ENCODE measurements around the gene MAN1B1.
"Not testable (repeated sequence)": the region's sequence is repeated elsewhere in the genome, so short reads cannot be mapped to it uniquely, and the experiment has no call there.

The MAN1B1 gene

GRCh38 chr9:137130176-137130755, 43.5 kb downstream of the MAN1B1 start:
- no peak for DNase-seq

- DNase-seq = no peak
Measured at GRCh38 chr9:137134191-137134590, 47.4 kb downstream of the MAN1B1 start.

DNA sequence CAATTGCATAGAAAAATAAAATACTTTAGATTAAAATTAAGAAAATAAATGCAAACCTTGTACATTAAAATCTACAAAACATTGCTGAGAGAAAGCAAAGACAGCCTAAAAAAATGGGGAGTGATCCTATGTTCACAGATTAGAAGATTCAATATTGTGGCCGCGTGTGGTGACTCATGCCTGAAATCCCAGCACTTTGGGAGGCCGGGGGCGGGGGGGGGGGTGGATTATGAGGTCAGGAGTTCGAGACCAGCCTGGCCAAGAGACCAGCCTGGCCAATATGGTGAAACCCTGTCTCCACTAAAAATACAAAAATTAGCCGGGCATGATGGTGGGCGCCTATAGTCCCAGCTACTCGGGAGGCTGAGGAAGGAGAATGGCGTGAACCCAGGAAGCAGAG, 48.4 kb downstream of the MAN1B1 start:
- not testable (repeated sequence) for DNase-seq

DNA sequence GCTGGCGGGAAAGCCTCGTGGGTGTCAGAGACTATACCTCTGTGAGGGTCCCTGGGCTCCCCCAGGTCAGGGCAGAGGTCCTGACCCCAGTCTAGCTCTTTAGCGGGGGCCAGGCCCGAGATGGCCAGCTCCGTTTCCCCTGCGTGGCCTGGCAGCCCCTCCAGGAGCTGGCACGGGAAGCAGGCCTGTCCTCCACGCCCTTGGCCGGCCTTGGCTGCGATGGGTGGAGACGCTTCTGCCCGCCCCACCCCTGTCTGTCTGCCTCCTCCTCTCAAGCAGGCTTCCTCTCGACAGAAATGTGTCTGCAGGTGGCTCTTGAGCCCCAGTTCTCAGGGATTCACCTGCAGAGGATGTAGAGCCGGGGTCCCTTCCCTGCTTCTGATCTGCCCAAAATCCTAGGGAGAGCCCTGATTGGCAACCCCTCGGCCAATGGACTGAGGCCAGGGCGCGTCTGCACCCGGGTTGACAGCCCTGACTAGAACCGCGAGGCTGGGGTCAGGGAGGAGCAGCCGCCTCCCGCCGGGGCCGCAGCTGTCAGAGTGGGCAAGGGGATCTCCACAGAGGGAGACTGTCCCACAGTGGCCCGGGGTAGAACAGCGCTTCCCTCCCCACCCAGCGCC, 49.6 kb downstream of the MAN1B1 start:
- DNase-seq = no peak

- DNase-seq = no peak
Measured at GRCh38 chr9:137136881-137137607, 50.3 kb downstream of the MAN1B1 start.

DNA sequence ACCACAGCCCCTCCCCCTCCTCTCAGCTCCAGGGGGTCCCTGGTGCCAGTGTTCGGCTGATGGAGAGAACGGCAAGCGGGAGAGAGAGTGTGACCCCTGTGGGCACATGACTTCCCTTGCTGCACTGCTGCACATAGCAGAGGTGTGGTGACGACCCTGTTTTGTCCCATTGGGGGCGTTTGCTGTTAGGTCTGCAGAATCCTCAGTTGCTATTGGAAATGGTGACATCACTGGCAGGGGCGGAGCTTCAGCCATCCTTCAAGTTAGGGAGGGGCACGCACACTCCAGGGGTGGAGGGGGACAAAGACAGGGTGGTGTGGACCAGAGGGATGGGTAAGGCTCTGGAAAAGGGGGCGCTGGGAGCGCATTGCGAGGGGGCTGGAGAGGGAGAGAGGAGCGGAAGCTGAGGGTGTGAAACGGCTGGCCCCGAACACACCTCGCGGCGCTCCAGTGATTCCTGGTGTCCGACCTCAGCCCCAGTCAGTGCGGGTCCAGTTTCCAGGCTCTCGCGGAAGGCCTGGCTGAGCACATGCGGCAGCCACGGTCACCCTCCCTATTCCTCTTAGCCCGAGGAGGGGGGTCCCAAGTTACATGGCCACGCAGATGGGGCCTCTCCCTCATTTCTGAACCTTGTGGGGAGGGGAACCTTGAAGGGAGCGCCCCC, 51.4 kb downstream of the MAN1B1 start:
- no peak for DNase-seq

GRCh38 chr9:137138722-137139467, 52.1 kb downstream of the MAN1B1 start, which contains the start of gene GRIN1:
GRIN1 (plus strand) TSS chr9:137139154; CDS start chr9:137139487, 333 bp downstream.
- no peak for DNase-seq

- DNase-seq = no peak
Measured at GRCh38 chr9:137139468-137140150, 52.8 kb downstream of the MAN1B1 start.

GRCh38 chr9:137140151-137141012, 53.6 kb downstream of the MAN1B1 start:
- DNase-seq = no peak

- no peak for DNase-seq
Measured at GRCh38 chr9:137141050-137141810, 54.4 kb downstream of the MAN1B1 start.

GRCh38 chr9:137141976-137142936, 55.5 kb downstream of the MAN1B1 start:
- DNase-seq = no peak

DNA sequence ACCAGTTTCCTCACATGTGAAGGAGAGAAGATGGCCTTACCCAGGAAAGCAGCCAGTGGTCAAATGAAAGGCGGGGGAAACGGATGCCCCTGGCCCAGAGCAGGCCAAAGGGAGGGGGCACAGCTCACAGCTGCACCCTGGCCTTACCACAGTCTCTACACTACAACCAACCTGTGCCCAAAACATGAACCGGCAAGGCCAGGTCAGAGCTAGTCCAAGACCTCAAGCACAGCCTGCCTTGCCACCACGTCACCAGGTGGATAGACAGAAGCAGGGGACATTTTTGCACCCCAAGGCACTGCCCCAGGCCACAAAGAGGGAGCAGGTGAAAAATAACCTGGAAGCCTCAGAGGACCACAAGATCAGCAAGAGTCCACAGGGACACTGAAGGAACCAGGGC, 56.7 kb downstream of the MAN1B1 start:
- DNase-seq = no peak

- no peak for DNase-seq
Measured at GRCh38 chr9:137145731-137146526, 59.1 kb downstream of the MAN1B1 start.

GRCh38 chr9:137146527-137146918, 59.7 kb downstream of the MAN1B1 start:
- no peak for DNase-seq

GRCh38 chr9:137147091-137147792, 60.5 kb downstream of the MAN1B1 start:
- no peak for DNase-seq

GRCh38 chr9:137147793-137148160, 61.0 kb downstream of the MAN1B1 start:
- no peak for DNase-seq

DNA sequence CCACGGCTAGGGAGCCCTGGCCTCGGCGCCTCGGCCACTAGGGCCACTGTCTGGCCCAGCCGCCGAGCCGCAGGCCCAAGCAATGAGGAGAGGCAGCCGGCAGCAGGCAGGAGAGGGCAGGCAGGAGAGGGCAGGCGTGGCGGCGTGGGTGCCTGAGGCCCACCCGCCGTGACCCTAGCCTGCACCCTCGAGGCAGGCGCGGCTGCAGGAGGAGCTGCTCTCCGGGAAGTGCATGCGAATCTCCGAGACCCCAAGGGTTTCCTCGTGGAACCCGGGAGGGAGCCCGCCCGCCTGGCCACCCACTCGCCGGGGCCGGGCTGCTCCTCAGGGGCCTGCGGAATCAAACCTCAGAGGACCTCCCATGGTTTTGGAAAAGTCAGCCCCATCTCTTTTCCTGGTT, 61.5 kb downstream of the MAN1B1 start:
- no peak for DNase-seq

DNA sequence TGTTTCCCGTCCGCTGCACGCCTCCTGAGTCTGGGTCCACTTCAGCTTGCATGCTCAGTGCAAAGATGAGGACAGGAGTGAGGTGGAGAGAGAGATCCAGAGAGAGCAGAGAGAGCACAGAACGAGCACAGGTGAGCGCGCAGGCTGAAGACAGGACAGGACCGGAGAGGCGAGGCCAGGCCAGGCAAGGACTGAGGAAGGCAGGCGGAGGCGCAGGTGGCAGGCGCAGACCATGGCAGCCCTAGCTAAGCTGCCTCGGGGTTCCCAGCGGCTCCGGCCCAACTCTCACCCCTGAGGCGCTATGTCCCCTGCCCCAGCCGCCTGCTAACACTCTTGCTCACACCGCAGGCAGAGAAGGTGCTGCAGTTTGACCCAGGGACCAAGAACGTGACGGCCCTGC, 61.9 kb downstream of the MAN1B1 start:
- DNase-seq = no peak

All from NCI-H2107 (cell line).